MM.1S (cell line): ENCODE results near the gene ENOX1.

Experiments
- EZH2 ChIP-seq: fragments of 300-600 bp; sonication (generic); optimal IDR thresholded peaks from 2 replicates; pipeline ENCODE3; 2017; ENCODE audit warnings: low read depth, mild to moderate bottlenecking, antibody characterized with exemption, low read length, mixed read lengths
- TF ChIP-seq, protein P1 (sequence below): fragments of 300-600 bp; sonication (generic); IDR thresholded peaks from 2 replicates; pipeline ENCODE4 v1.5.1; 2016; ENCODE audit warnings: antibody characterized with exemption, low read length, mixed read lengths

DNA sequence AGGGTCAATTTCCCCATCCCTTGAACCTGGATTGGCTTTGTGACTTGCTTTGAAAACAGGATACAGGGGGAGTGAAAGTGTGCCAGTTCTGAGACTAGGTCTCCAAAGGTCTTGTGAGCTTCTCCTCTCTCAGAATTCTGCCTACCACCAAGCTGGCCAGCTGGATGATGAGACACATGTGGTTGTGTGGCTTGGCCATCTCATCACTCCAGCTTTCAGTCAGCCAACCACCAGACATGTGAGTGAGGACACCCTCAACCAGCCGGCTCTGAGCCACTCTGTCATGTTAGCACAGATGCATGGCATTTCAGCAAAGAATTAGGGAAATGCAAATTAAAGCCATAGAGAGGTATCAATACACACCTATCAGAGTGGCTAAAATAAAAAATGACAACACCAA, 29.5 kb downstream of the ENOX1 start:
- TF ChIP-seq, protein P1, sequence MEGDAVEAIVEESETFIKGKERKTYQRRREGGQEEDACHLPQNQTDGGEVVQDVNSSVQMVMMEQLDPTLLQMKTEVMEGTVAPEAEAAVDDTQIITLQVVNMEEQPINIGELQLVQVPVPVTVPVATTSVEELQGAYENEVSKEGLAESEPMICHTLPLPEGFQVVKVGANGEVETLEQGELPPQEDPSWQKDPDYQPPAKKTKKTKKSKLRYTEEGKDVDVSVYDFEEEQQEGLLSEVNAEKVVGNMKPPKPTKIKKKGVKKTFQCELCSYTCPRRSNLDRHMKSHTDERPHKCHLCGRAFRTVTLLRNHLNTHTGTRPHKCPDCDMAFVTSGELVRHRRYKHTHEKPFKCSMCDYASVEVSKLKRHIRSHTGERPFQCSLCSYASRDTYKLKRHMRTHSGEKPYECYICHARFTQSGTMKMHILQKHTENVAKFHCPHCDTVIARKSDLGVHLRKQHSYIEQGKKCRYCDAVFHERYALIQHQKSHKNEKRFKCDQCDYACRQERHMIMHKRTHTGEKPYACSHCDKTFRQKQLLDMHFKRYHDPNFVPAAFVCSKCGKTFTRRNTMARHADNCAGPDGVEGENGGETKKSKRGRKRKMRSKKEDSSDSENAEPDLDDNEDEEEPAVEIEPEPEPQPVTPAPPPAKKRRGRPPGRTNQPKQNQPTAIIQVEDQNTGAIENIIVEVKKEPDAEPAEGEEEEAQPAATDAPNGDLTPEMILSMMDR, result no peak
- TF ChIP-seq EZH2, result no peak
